ENCODE data around the gene PWP2.

PWP2 gene

DNA sequence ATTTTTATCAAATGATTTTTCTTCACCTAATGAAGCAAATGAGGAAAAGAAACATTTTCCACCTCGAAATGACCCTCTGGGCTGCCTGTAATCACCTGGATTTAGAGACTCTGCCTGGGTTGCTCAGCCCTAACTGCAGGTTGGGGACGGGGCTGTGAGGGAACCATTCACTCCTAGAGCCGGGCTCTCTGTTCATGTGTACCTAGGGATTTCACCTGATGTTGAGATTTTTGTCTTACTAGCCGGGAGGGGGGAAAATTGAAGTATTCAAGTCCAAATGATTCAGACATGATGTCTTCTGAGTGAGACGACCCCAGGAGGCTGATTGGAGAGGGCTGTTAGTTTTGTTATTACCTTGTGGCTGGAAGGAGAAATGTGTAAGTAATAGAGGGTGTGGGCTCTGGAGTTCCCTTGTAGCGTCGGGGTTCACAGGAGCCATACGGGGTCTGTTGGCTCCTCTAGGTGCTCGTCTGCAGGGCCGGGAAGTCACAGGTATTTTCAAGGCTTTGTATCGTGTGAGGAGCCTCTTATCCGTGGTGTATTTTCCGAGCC lies 42.3 kb upstream of the PWP2 start:
- H3K27ac ChIP-seq = no peak overlapping the region

DNA sequence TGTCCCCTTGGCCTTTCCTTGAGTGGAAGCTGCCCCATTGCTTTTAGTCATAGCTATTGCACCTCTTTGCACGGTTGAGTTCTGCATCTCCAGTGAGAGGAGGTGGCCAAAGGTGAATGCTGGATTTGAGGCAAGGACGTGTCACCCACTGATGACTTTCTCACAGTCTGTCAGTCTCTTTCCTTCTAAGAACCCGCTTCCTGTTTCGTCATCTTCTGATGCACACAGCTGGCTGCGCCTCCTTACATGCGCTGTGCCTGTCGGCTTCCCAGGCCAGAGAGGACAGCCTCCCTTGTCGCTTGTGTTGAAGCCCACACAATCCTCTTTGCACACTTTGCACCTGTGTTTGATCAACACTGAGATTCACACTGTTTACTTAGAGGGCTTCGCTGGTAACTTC lies 41.8 kb upstream of the PWP2 start:
- Histone ChIP-seq H3K27ac (no peak overlapping the region), H3K4me3 (no peak overlapping the region)
- no peak for TF ChIP-seq CTCF (IDR thresholded peaks at IDR 0.05)
- peak; percentile 47 for DNase-seq (ENCODE audit: low spot score)

More for the DNA sequence above, 42.3 kb upstream of the PWP2 start:
- peak; percentile 56 for DNase-seq (ENCODE audit: low spot score)
- no peak overlapping the region for H3K4me3 ChIP-seq
- TF ChIP-seq CTCF (IDR thresholded peaks at IDR 0.05) = no peak

DNA sequence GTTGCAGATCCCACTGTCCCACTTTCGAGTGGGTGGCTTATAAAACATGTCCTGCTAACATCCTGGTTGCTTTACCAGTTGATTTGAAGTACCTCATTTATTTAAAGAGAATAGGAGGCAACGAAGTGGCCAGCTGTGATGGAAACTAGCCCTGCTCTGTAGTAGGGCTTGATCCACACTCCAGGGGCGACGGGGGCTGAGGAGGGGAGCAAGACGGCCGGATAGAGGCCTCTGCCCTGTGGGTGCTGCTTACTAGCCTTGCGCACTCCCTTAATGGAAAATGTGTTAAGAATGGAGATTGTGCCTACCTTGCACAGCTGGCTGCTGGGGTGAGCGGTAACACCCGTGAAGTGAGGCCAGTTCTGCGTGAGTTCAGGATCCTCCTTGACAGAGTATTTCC lies 41.1 kb upstream of the PWP2 start:
- Histone ChIP-seq H3K27ac (no peak overlapping the region), H3K4me3 (no peak overlapping the region)
- peak; percentile 29 for DNase-seq (ENCODE audit: low spot score)
- TF ChIP-seq CTCF (IDR thresholded peaks at IDR 0.05) = no peak

- peak; percentile 64 for DNase-seq (ENCODE audit: low spot score)
- Histone ChIP-seq H3K4me3 (no peak overlapping the region), H3K27ac (no peak overlapping the region)
- no peak for TF ChIP-seq CTCF (IDR thresholded peaks at IDR 0.05)
Measured at GRCh38 chr21:44067011-44067839, 40.0 kb upstream of the PWP2 start.

DNA sequence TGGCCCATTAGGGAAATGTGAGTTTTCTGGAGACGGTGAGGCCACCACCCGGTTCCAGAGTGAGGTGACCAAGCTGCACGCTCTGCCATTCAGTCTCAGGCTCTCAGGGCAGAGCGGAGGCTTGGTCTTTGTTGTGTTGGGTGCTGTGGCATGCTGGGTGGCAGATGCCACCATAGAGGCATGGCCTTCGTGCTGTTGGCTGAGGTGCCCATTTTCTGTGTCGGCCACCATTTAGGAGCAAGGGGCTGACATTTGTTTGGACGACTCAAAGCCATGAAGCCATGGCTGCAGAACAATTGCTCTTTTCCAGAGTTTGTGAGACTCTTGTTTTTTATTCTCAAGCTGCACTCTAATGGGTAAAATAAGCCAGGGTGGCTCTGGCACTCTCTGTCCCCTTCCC lies 36.8 kb upstream of the PWP2 start:
- no peak for TF ChIP-seq CTCF (IDR thresholded peaks at IDR 0.05)
- H3K27ac ChIP-seq = no peak overlapping the region
- no peak for DNase-seq (ENCODE audit: low spot score)
- no peak overlapping the region for H3K4me3 ChIP-seq

- DNase-seq (ENCODE audit: low spot score) = no peak
- no peak for TF ChIP-seq CTCF (IDR thresholded peaks at IDR 0.05)
- Histone ChIP-seq H3K4me3 (no peak overlapping the region), H3K27ac (no peak overlapping the region)
Measured at GRCh38 chr21:44071359-44072104, 35.7 kb upstream of the PWP2 start.

Data from coronary artery (tissue), 2 donors.